ENCODE measurements around the gene ZNF93. TPM values are rescaled to one million over a fixed set of nuclear protein-coding genes. Genes with fewer than 3 reads are reported as not detected.
A peak's percentile ranks its signal among the peaks of the same experiment; 100 is the strongest.
"Not testable (repeated sequence)": the region's sequence is repeated elsewhere in the genome, so short reads cannot be mapped to it uniquely, and the experiment has no call there.

ZNF93 gene
- total RNA-seq, 4 donors from 2014 or later: 3.4 to 4.7 (median 4.0) TPM

DNA sequence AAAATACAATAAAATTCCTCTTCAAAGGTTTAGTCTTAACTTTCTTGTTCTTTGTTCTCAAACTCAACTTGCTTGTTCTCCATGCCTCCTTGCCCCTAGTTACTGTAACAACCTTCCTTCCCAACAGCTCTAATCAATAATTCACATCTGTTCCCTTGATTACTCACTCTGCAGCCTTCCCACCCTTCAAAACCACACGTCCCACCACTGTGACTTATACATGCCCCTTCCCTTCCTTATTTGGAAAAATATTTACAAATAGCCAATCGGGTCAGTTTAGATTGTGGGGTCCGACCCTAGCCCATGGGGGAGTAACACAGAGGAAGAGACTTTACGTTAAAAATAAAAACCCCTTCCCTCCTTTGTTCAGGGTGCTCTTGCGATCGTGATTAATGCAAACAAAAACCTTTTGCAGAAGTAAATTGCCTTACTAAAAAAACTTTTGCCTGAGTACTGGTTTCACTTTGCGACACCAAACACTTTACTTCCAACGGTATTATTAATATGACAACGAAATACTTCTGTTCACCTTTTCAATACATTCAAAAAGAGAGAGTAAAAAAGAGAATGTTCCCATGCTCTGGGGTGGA is 512 bp upstream of the ZNF93 start:
- TF ChIP-seq, protein P1, sequence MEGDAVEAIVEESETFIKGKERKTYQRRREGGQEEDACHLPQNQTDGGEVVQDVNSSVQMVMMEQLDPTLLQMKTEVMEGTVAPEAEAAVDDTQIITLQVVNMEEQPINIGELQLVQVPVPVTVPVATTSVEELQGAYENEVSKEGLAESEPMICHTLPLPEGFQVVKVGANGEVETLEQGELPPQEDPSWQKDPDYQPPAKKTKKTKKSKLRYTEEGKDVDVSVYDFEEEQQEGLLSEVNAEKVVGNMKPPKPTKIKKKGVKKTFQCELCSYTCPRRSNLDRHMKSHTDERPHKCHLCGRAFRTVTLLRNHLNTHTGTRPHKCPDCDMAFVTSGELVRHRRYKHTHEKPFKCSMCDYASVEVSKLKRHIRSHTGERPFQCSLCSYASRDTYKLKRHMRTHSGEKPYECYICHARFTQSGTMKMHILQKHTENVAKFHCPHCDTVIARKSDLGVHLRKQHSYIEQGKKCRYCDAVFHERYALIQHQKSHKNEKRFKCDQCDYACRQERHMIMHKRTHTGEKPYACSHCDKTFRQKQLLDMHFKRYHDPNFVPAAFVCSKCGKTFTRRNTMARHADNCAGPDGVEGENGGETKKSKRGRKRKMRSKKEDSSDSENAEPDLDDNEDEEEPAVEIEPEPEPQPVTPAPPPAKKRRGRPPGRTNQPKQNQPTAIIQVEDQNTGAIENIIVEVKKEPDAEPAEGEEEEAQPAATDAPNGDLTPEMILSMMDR (IDR thresholded peaks at IDR 0.05): no peak
- TF ChIP-seq POLR2A (IDR thresholded peaks at IDR 0.05): no peak
- peak overlapping the region; percentile 68 for H3K4me3 ChIP-seq (ENCODE audit: low read depth, poor library complexity, severe bottlenecking)
- DNase-seq (ENCODE audit: low spot score in 2 of 2): no peak
- WGBS, 2 donors: 1 to 2% methylated on average over 9 of the region's 9 CpGs
- intact Hi-C loops (cut with DNase I; ENCODE audit: low total_unique reads): no loop called here

DNA sequence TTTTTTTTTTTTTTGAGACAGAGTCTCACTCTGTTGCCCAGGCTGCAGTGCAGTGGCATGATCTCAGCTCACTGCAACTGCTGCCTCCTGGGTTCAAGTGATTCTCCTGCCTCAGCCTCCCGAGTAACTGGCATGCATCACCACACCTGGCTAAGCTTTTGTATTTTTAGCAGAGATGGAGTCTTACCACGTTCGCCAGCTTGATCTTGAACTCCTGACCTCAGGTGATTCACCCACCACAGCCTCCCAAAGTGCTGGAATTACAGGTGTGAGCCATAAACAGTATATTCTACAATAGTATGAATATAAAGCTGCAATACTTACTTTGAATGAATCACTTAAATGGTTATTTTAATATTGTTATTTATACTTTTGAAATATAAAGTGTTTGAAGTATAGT is 6.8 kb downstream of the ZNF93 start:
- intact Hi-C loops (cut with DNase I; ENCODE audit: low total_unique reads); H3K4me3 ChIP-seq (ENCODE audit: low read depth, poor library complexity, severe bottlenecking); DNase-seq (ENCODE audit: low spot score in 2 of 2): not testable (repeated sequence)
- 57 to 64% methylated on average over 3 of the region's 3 CpGs for WGBS, 2 donors

DNA sequence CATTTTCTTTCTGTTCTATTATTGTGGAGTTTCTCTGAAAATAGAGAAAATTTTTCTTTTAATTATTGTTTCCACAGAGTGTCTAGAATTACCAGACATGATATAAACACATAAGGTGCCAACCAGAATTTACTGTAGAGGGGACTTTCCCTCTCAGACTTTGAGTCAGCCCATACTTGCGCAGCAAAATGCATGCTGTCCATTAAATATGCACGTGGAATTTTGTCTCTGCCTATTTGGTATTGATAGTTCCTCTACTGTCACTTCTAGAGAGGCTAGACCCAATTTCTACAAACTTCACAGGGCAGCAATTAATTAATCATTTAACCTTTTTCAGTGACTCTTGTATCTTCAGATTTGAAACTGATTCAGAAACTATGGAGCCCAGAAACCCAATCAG is 8.9 kb downstream of the ZNF93 start:
- no peak for TF ChIP-seq POLR2A (IDR thresholded peaks at IDR 0.05)
- TF ChIP-seq, protein P1 (IDR thresholded peaks at IDR 0.05): no peak
- intact Hi-C loops (cut with DNase I; ENCODE audit: low total_unique reads): no loop called here

DNA sequence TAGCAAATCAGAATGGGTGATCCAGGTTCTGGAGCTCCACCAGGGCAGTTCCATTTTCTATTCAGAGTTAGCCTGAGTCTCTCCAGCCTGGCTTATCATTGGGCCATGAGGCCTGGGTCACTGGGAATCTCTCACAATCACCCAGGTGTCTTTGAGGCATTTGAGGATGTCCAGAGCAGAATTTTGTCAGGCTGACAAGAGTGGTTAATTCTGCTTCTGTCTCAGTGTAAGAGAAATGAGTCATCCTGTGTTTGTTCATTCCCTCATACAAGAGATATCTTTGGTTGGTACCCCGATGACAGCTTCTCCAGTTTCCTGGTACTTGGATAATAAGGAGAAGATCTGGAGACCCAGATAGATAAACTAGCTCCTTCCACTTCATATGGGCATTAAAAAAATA is 10.4 kb downstream of the ZNF93 start:
- 81 to 86% methylated on average over 1 of the region's 1 CpG for WGBS, 2 donors
- TF ChIP-seq POLR2A (IDR thresholded peaks at IDR 0.05): no peak
- TF ChIP-seq, protein P1 (IDR thresholded peaks at IDR 0.05): no peak

More for the DNA sequence above, 8.9 kb downstream of the ZNF93 start:
- 84 to 89% methylated on average over 2 of the region's 2 CpGs for WGBS, 2 donors
- no peak for DNase-seq (ENCODE audit: low spot score in 2 of 2)
- H3K4me3 ChIP-seq (ENCODE audit: low read depth, poor library complexity, severe bottlenecking): no peak overlapping the region

DNA sequence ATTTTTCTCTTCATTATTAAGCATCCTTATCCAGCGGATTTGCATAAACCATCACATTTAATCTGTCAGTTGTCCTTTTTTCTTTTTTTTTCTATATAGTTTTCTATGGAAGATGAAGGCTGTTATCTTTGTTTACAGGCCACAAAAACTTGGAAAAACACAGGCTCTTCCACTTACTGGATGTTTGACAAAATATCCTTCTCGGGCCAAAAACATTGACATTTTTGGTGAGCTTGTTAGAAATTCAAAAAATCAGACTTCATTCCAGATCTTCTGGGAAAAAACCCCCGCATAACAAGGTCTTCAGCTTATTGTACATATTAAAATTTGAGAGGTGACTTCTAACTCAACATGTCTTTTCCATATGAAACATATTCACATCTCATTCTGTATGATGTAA is 13.8 kb downstream of the ZNF93 start:
- DNase-seq (ENCODE audit: low spot score in 2 of 2): no peak
- TF ChIP-seq, protein P1 (IDR thresholded peaks at IDR 0.05): no peak
- TF ChIP-seq POLR2A (IDR thresholded peaks at IDR 0.05): no peak
- no peak overlapping the region for H3K4me3 ChIP-seq (ENCODE audit: low read depth, poor library complexity, severe bottlenecking)
- intact Hi-C loops (cut with DNase I; ENCODE audit: low total_unique reads): no loop called here
- WGBS, 2 donors: 87 to 97% methylated on average over 3 of the region's 3 CpGs

More for the DNA sequence above, 10.4 kb downstream of the ZNF93 start:
- DNase-seq (ENCODE audit: low spot score in 2 of 2): no peak
- intact Hi-C loops (cut with DNase I; ENCODE audit: low total_unique reads): no loop called here
- no peak overlapping the region for H3K4me3 ChIP-seq (ENCODE audit: low read depth, poor library complexity, severe bottlenecking)

DNA sequence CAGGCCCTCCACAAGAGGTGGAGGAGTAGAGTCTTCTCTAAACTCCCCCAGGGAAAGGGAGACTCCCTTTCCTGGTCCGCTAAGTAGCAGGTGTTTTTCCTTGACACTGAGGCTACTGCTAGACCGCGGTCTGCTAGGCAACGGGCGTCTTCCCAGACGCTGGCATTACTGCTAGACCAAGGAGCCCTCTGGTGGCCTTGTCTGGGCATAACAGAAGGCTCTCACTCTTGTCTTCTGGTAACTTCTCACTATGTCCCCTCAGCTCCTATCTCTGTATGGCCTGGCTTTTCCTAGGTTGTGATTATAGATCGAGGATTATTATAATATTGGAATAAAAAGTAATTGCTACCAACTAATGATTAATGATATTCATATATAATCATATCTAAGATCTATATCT is 29.7 kb downstream of the ZNF93 start:
- intact Hi-C loops (cut with DNase I; ENCODE audit: low total_unique reads); DNase-seq (ENCODE audit: low spot score in 2 of 2); H3K4me3 ChIP-seq (ENCODE audit: low read depth, poor library complexity, severe bottlenecking): not testable (repeated sequence)
- WGBS, 2 donors: 67 to 80% methylated on average over 7 of the region's 7 CpGs

DNA sequence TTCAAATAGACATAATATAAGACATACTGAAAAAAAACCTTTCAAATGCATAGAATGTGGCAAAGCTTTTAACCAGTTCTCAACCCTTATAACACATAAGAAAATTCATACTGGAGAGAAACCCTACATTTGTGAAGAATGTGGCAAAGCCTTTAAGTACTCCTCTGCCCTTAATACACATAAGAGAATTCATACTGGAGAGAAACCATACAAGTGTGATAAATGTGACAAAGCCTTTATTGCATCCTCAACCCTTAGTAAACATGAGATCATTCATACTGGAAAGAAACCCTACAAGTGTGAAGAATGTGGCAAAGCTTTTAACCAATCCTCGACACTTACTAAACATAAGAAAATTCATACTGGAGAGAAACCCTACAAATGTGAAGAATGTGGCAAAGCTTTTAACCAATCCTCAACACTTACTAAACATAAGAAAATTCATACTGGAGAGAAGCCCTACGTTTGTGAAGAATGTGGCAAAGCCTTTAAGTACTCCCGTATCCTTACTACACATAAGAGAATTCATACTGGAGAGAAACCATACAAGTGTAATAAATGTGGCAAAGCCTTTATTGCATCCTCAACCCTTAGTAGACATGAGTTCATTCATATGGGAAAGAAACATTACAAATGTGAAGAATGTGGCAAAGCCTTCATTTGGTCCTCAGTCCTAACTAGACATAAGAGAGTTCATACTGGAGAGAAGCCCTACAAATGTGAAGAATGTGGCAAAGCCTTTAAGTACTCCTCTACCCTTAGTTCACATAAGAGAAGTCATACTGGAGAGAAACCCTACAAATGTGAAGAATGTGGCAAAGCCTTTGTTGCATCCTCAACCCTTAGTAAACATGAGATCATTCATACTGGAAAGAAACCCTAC is 32.9 kb downstream of the ZNF93 start:
- intact Hi-C loops (cut with DNase I; ENCODE audit: low total_unique reads); DNase-seq (ENCODE audit: low spot score in 2 of 2); H3K4me3 ChIP-seq (ENCODE audit: low read depth, poor library complexity, severe bottlenecking): not testable (repeated sequence)
- WGBS, 2 donors: 89 to 96% methylated on average over 3 of the region's 3 CpGs

Measured in lower leg skin (tissue), 4 donors.